GM12873 (cell line): Measurements from ENCODE around the gene SORBS1.

Experiments used
- CTCF ChIP-seq: IDR thresholded peaks from 2 replicates; pipeline ENCODE4 v1.5.1; 2012; ENCODE audit warnings: low read depth, mild to moderate bottlenecking, moderate library complexity, low read length, control low read depth; ENCODE audit not compliant: insufficient read depth; ENCODE audit errors: missing control alignments

Gene SORBS1

GRCh38 chr10:95440756-95441546, 120.2 kb downstream of the SORBS1 start:
- TF ChIP-seq CTCF: no peak

- no peak for TF ChIP-seq CTCF
Observed at GRCh38 chr10:95440038-95440725, 121.0 kb downstream of the SORBS1 start.

GRCh38 chr10:95438781-95439180, 122.4 kb downstream of the SORBS1 start:
- TF ChIP-seq CTCF: no peak

DNA sequence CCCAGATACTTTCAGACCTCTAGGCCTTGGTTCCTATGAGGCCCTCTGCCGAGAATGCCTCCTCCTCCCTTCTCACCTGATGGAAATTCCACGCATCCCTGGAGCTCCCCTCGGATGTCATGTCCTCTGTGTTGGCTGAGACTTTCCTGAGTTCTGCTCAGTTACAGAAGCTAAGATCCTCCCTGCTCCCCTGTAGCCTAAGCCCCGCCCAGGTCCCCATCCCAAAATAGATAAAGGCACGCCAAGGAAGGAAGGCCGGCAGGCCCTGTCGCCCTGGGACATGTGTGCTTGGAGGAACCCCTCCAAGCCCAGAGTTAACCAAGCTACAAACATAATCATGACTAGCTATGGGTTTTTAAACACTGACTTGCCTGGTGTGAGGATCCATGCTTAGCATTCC, 123.5 kb downstream of the SORBS1 start:
- TF ChIP-seq CTCF: no peak

- TF ChIP-seq CTCF: no peak
Observed at GRCh38 chr10:95435548-95436279, 125.5 kb downstream of the SORBS1 start.

- no peak for TF ChIP-seq CTCF
Observed at GRCh38 chr10:95434583-95434982, 126.6 kb downstream of the SORBS1 start.

DNA sequence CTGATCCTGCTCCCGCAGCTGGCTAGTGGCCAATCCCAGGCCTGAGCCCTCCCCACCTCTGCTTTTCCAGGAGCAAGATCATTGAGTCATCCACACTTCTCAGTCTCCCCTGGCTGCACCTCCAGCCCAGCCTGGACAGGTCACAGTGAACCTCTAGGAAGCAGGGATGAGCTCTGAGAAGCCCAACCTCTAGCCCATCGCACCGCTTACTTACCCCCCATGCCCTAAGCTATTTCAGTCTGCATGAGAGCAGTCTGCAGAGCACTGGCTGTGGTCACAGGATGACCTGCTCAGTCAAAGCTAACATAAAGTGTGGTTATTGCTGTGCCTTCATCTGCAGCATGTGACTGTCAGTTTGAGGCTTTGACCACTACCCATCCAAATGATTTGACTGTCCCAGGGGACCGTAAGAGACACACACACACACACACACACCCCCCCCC, 129.2 kb downstream of the SORBS1 start:
- TF ChIP-seq CTCF: no peak
